Osteoblast (primary cell): ENCODE measurements around the gene DLG2. TPM values are rescaled to one million over a fixed set of nuclear protein-coding genes. Genes with fewer than 3 reads are reported as not detected.

Experiments
- DNase-seq: peaks from one replicate; pipeline ENCODE4 v3.0.0; 2011; ENCODE audit warnings: low spot score, mixed read lengths; ENCODE audit not compliant: insufficient read length; ENCODE audit errors: missing footprints
- H2AFZ ChIP-seq: 2 replicates; pipeline ENCODE4 v1.6.0; 2011; ENCODE audit warnings: mild to moderate bottlenecking, low read length
- H3K27ac ChIP-seq: 2 replicates; pipeline ENCODE4 v1.5.1; 2011; ENCODE audit warnings: mild to moderate bottlenecking, low read depth, low read length, moderate library complexity
- H3K27me3 ChIP-seq: 2 replicates; pipeline ENCODE4 v1.6.0; 2012; ENCODE audit warnings: mild to moderate bottlenecking, control low read depth, inconsistent platforms, low read length, moderate library complexity; ENCODE audit not compliant: insufficient read depth
- H3K36me3 ChIP-seq: 2 replicates; pipeline ENCODE4 v1.5.1; 2011; ENCODE audit warnings: mild to moderate bottlenecking, low read length, control low read depth, moderate library complexity; ENCODE audit not compliant: insufficient read depth
- H3K4me1 ChIP-seq: 2 replicates; pipeline ENCODE4 v1.5.1; 2011; ENCODE audit warnings: mild to moderate bottlenecking, low read length, control low read depth, moderate library complexity; ENCODE audit not compliant: insufficient read depth
- H3K4me2 ChIP-seq: 2 replicates; pipeline ENCODE4 v1.6.0; 2011; ENCODE audit warnings: mild to moderate bottlenecking, low read length; ENCODE audit not compliant: insufficient read depth
- H3K4me3 ChIP-seq: fragments of 200-600 bp; sonication (generic); 3 replicates; pipeline ENCODE4 v1.5.1; 2012; ENCODE audit warnings: mild to moderate bottlenecking, low read length, inconsistent platforms; ENCODE audit not compliant: insufficient read depth
- H3K79me2 ChIP-seq: 2 replicates; pipeline ENCODE4 v1.6.0; 2012; ENCODE audit warnings: mild to moderate bottlenecking, low read length, control low read depth, inconsistent platforms; ENCODE audit not compliant: insufficient read depth
- H3K9me3 ChIP-seq: 2 replicates; pipeline ENCODE4 v1.5.1; 2011; ENCODE audit warnings: low read depth, low read length, control low read depth
- H4K20me1 ChIP-seq: 2 replicates; pipeline ENCODE4 v1.6.0; 2012; ENCODE audit warnings: mild to moderate bottlenecking, low read length, control low read depth; ENCODE audit not compliant: insufficient read depth
- CTCF ChIP-seq: IDR thresholded peaks from 2 replicates; pipeline ENCODE4 v1.5.1; 2011; ENCODE audit warnings: mild to moderate bottlenecking, low read depth, low read length, moderate library complexity; ENCODE audit errors: extremely low read depth
- total RNA-seq: library from RNA; depleted of rRNA; stranded (reverse); fragments of >200 nt; gene quantifications from 2 replicates; pipeline ENCODE4 v1.2.3, GENCODE V29; 2012

Gene DLG2
- total RNA-seq, 1 donor, result 3.3 TPM

- TF ChIP-seq CTCF, result no peak
These were observed 1100.9 kb downstream of the DLG2 start for GRCh38 chr11:84526250-84526649.

DNA sequence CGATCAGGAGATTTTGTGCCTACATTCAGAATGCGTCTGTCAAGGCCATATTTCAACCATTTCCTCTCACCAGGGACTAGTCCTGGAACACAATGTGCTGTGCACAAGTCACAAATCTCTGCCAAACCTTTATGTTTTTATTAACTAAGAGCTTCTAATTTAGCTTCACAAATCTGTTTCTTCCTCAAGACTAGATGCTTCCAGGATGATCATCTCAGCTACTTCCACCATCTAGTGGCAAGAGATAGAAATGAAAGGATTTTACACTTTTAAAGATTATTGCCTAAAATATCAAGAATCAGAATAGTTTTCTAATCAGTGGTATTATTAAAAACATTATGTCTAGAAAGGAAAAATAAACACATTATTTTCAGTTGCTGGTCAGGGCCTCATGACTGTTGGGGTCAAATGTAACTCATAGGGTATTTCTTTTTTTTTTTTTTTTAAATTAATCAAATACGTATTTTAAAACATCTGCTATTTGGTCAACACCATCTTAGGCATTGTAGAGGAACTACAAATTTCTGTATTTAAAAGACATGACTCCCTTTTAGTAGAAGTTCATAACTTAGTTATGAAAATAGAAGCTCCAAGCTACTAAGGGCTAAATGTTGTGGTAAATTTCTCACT lies 1102.6 kb downstream of the DLG2 start:
- Histone ChIP-seq H2AFZ (no peak overlapping the region), H3K4me1 (no peaks in the 10 kb centered on the region), H3K27ac (no peak overlapping the region), H3K4me3 (no peak overlapping the region), H4K20me1 (no peaks in the 10 kb centered on the region), H3K9me3 (no peaks in the 10 kb centered on the region), H3K27me3 (no peaks in the 10 kb centered on the region), H3K36me3 (no peaks in the 10 kb centered on the region), H3K79me2 (no peaks in the 10 kb centered on the region), H3K4me2 (no peak overlapping the region)
- TF ChIP-seq CTCF, result peak; percentile 67
- DNase-seq, result peak; percentile 69

More at GRCh38 chr11:84526250-84526649, 1100.9 kb downstream of the DLG2 start:
- Histone ChIP-seq H2AFZ (no peak overlapping the region), H3K4me3 (no peak overlapping the region), H3K27ac (no peak overlapping the region), H3K36me3 (no peaks in the 10 kb centered on the region), H4K20me1 (no peaks in the 10 kb centered on the region), H3K27me3 (no peaks in the 10 kb centered on the region), H3K9me3 (no peaks in the 10 kb centered on the region), H3K79me2 (no peaks in the 10 kb centered on the region), H3K4me1 (no peaks in the 10 kb centered on the region), H3K4me2 (no peak overlapping the region)
- DNase-seq, result peak; percentile 26

- Histone ChIP-seq H3K4me1 (no peaks in the 10 kb centered on the region), H3K4me2 (no peak overlapping the region), H3K36me3 (no peaks in the 10 kb centered on the region), H3K4me3 (no peak overlapping the region), H3K27me3 (no peaks in the 10 kb centered on the region), H3K27ac (no peak overlapping the region), H3K79me2 (no peaks in the 10 kb centered on the region), H2AFZ (no peak overlapping the region), H4K20me1 (no peaks in the 10 kb centered on the region), H3K9me3 (no peaks in the 10 kb centered on the region)
- no peak for TF ChIP-seq CTCF
- DNase-seq, result no peak
These were observed 1104.8 kb downstream of the DLG2 start for GRCh38 chr11:84522331-84522730.

- Histone ChIP-seq H3K79me2 (no peaks in the 10 kb centered on the region), H3K9me3 (no peaks in the 10 kb centered on the region), H4K20me1 (no peaks in the 10 kb centered on the region), H3K36me3 (no peaks in the 10 kb centered on the region), H3K4me1 (no peaks in the 10 kb centered on the region), H3K4me3 (no peak overlapping the region), H3K27me3 (no peaks in the 10 kb centered on the region), H3K4me2 (no peak overlapping the region), H2AFZ (no peak overlapping the region), H3K27ac (no peak overlapping the region)
- TF ChIP-seq CTCF, result no peak
- DNase-seq, result no peak
These were observed 1108.4 kb downstream of the DLG2 start for GRCh38 chr11:84518631-84519183.
